ENCODE results near the gene FDXR.

DNA sequence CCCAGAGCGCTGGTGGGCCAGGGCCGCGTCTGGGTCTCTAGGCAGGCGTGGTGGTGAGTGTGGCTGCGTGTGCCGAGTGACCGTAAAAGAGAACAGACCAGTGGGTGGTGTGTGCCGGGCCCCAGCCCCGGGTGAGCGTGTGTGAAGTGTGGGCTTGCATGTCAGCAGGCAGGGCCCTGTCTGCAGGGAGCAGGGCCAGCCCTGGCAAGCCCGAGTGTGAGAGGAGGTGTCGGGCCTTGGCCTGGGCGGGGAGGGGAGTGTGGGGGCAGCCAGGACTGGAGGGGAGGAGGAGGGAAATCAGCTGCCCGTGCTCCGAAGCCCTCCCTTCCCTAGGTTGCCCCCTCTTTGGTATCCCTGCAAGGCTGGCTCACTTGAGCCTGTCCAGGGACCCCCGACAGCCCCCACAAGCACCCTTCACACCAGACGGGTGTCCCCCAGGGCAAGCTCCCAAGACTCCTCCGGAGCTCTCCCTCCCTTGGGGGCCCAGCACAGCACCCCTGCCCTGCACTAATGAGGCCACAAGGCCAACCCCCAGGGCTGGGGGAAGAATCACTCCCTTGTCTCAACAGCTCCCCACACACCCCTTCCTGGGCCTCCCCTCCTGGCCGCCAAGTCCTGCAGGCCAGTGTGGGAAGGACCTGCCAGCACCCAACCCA is 48.4 kb upstream of the FDXR start:
- TF ChIP-seq, protein P1, sequence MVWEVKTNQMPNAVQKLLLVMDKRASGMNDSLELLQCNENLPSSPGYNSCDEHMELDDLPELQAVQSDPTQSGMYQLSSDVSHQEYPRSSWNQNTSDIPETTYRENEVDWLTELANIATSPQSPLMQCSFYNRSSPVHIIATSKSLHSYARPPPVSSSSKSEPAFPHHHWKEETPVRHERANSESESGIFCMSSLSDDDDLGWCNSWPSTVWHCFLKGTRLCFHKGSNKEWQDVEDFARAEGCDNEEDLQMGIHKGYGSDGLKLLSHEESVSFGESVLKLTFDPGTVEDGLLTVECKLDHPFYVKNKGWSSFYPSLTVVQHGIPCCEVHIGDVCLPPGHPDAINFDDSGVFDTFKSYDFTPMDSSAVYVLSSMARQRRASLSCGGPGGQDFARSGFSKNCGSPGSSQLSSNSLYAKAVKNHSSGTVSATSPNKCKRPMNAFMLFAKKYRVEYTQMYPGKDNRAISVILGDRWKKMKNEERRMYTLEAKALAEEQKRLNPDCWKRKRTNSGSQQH (CRISPR knock-in tag; IDR thresholded peaks at IDR 0.05): no peak
- no peak for TF ChIP-seq SREBF2 (CRISPR knock-in tag; IDR thresholded peaks at IDR 0.05)
- no peak for TF ChIP-seq JUN (IDR thresholded peaks at IDR 0.05; ENCODE audit: borderline replicate concordance, low read depth, low read length)
- no peak for TF ChIP-seq JUN (CRISPR knock-in tag; IDR thresholded peaks at IDR 0.05; ENCODE audit: borderline replicate concordance)
- TF ChIP-seq SMC3 (conservative IDR thresholded peaks at IDR 0.05; ENCODE audit: insufficient read depth, low read depth, low read length): no peak
- TF ChIP-seq, protein P2, sequence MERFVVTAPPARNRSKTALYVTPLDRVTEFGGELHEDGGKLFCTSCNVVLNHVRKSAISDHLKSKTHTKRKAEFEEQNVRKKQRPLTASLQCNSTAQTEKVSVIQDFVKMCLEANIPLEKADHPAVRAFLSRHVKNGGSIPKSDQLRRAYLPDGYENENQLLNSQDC (CRISPR knock-in tag; IDR thresholded peaks at IDR 0.05): no peak
- TF ChIP-seq EZH2 (IDR thresholded peaks at IDR 0.05; ENCODE audit: borderline replicate concordance, low read depth, low read length): no peak
- no peak for TF ChIP-seq MXI1 (IDR thresholded peaks at IDR 0.05; ENCODE audit: low read depth, low read length)
- no peak for TF ChIP-seq ZZZ3 (IDR thresholded peaks at IDR 0.05)
- no peak for TF ChIP-seq SIN3B (IDR thresholded peaks at IDR 0.05; ENCODE audit: low read depth)
- no peak for TF ChIP-seq BHLHE40 (IDR thresholded peaks at IDR 0.05; ENCODE audit: low read length)
- no peak for TF ChIP-seq ARNT (IDR thresholded peaks at IDR 0.05)
- TF ChIP-seq, protein P3, sequence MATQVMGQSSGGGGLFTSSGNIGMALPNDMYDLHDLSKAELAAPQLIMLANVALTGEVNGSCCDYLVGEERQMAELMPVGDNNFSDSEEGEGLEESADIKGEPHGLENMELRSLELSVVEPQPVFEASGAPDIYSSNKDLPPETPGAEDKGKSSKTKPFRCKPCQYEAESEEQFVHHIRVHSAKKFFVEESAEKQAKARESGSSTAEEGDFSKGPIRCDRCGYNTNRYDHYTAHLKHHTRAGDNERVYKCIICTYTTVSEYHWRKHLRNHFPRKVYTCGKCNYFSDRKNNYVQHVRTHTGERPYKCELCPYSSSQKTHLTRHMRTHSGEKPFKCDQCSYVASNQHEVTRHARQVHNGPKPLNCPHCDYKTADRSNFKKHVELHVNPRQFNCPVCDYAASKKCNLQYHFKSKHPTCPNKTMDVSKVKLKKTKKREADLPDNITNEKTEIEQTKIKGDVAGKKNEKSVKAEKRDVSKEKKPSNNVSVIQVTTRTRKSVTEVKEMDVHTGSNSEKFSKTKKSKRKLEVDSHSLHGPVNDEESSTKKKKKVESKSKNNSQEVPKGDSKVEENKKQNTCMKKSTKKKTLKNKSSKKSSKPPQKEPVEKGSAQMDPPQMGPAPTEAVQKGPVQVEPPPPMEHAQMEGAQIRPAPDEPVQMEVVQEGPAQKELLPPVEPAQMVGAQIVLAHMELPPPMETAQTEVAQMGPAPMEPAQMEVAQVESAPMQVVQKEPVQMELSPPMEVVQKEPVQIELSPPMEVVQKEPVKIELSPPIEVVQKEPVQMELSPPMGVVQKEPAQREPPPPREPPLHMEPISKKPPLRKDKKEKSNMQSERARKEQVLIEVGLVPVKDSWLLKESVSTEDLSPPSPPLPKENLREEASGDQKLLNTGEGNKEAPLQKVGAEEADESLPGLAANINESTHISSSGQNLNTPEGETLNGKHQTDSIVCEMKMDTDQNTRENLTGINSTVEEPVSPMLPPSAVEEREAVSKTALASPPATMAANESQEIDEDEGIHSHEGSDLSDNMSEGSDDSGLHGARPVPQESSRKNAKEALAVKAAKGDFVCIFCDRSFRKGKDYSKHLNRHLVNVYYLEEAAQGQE (IDR thresholded peaks at IDR 0.05; ENCODE audit: borderline replicate concordance): no peak
- TF ChIP-seq, protein P3 (CRISPR knock-in tag; IDR thresholded peaks at IDR 0.05; ENCODE audit: low read depth): no peak
- TF ChIP-seq TAF1 (IDR thresholded peaks at IDR 0.05; ENCODE audit: control insufficient read depth, extremely low read depth, insufficient read depth, low read length, severe bottlenecking): no peak
- TF ChIP-seq CHD1 (IDR thresholded peaks at IDR 0.05; ENCODE audit: low read length): no peak
